GM06990 (cell line): ENCODE results near the gene TM2D3.

Experiments used
- DNase-seq: peaks from one replicate; pipeline ENCODE4 v3.0.0-alpha.2; 2011; ENCODE audit not compliant: insufficient read length; ENCODE audit errors: extremely low read depth
- H3K27me3 ChIP-seq: replicated peaks from 2 replicates; pipeline ENCODE4 v1.6.0; 2011; ENCODE audit warnings: low read length; ENCODE audit not compliant: control insufficient read depth, insufficient read depth
- H3K36me3 ChIP-seq: 2 replicates; pipeline ENCODE4 v1.5.1; 2011; ENCODE audit warnings: low read length; ENCODE audit not compliant: control insufficient read depth, insufficient read depth
- H3K4me3 ChIP-seq: replicated peaks from 2 replicates; pipeline ENCODE4 v1.5.1; 2011; ENCODE audit warnings: low read depth, mild to moderate bottlenecking, control low read depth, low read length
- TF ChIP-seq, protein P1 (sequence below): IDR thresholded peaks from 2 replicates; pipeline ENCODE4 v1.5.1; 2011; ENCODE audit warnings: low read length, control low read depth, mild to moderate bottlenecking, inconsistent platforms; ENCODE audit not compliant: insufficient read depth, poor library complexity, severe bottlenecking

The TM2D3 gene

DNA sequence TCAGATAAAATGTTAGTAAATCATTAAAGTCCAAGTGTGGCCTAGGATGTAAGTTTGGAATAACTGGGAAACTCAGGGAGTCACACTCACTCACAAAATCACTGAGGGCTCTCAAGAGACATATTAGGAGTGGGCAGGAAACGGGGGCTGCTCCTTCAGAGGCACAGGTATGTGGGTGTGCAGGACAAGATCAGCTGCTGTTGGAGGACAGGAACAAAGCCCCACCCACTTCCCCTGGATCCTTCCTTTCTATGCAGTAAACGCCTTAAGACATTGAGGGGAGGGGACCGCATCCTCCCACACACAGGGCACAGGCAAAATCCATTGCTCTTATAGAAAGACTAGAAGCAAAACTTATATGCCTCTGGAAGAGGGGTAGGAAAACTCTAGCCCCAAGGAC lies 30.2 kb downstream of the TM2D3 start:
- TF ChIP-seq, protein P1, sequence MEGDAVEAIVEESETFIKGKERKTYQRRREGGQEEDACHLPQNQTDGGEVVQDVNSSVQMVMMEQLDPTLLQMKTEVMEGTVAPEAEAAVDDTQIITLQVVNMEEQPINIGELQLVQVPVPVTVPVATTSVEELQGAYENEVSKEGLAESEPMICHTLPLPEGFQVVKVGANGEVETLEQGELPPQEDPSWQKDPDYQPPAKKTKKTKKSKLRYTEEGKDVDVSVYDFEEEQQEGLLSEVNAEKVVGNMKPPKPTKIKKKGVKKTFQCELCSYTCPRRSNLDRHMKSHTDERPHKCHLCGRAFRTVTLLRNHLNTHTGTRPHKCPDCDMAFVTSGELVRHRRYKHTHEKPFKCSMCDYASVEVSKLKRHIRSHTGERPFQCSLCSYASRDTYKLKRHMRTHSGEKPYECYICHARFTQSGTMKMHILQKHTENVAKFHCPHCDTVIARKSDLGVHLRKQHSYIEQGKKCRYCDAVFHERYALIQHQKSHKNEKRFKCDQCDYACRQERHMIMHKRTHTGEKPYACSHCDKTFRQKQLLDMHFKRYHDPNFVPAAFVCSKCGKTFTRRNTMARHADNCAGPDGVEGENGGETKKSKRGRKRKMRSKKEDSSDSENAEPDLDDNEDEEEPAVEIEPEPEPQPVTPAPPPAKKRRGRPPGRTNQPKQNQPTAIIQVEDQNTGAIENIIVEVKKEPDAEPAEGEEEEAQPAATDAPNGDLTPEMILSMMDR = no peak
- no peak for DNase-seq

DNA sequence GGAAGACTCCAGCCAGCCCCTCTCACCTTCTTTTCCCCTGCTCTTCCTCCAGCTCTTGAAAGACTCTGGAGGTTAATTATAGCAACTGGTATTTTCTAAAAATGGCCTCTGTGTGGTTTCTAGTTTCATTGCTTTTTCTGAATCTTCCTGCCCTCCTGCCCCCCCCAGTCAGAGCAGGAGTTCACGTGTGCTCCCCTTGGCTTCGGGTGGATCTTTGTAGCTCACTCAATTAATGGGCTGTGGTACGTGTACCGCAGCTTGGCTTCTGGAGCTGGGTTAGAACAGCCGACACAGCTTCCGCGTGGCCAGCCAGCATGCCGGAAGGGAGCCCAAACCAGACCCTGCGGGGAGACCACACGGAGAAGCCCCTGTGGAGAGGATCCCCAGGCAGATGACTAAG lies 31.5 kb downstream of the TM2D3 start:
- TF ChIP-seq, protein P1 = no peak
- Histone ChIP-seq H3K27me3 (no peaks in the 10 kb centered on the region), H3K4me3 (no peak overlapping the region), H3K36me3 (no peaks in the 10 kb centered on the region; the same call in 1 of the 2 replicates)
- no peak for DNase-seq

More for the DNA sequence above, 30.2 kb downstream of the TM2D3 start:
- Histone ChIP-seq H3K27me3 (no peaks in the 10 kb centered on the region), H3K36me3 (no peaks in the 10 kb centered on the region; the same call in 1 of the 2 replicates), H3K4me3 (no peak overlapping the region)

DNA sequence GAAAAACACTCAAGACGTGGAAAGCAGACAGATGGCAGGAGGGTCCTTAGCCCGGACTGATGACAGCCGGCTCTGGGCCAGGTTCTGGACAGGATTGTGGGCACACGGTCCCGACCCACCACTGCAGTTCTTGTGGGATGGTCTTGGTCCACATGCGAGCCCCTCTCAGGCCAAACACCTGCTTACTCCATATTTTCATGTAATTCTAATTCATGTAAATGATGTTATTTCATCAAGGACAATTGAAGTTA lies 32.6 kb downstream of the TM2D3 start:
- no peak for DNase-seq
- TF ChIP-seq, protein P1 = no peak
- H3K4me3 ChIP-seq = no peak overlapping the region
- no peaks in the 10 kb centered on the region for H3K27me3 ChIP-seq
- H3K36me3 ChIP-seq = no peaks in the 10 kb centered on the region

DNA sequence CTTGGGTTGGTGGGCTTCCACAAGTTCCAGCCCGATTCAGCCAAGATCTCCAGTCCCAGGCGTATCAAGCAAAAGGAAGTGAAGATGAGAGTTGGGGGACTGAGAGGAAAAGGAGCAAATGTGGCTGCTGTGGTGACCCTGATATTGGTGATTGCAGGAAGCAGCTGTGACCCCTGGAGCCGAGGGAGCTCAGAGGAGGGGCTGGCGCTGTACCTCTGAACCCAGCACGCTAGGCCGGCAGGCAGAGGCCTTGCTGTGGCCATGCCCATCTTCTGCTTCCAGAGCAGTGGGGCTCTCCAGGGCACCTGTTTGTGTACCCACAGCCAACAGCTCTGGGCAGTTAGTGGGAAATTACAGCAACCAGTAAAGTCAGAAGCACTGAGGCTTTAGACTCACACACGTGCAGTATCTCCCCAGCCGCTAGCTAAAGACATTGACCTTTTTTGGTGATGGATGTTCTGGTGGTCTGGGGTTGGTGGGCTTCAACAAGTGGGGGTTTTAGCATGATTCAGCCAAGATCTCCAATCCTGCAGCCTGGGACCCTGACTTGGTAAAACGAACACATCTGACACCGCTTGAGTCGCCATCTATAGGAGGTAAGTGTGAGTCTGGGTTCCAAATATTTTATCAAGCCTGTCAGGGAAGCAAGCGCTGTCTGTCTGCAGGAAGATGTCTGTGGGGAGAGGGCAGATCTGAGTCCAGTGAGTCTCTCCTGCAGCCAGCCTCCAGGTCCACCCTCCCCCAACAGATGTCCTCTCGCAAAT lies 33.1 kb downstream of the TM2D3 start:
- no peak for DNase-seq
- Histone ChIP-seq H3K36me3 (no peaks in the 10 kb centered on the region), H3K27me3 (no peaks in the 10 kb centered on the region), H3K4me3 (no peak overlapping the region)
- TF ChIP-seq, protein P1 = no peak

DNA sequence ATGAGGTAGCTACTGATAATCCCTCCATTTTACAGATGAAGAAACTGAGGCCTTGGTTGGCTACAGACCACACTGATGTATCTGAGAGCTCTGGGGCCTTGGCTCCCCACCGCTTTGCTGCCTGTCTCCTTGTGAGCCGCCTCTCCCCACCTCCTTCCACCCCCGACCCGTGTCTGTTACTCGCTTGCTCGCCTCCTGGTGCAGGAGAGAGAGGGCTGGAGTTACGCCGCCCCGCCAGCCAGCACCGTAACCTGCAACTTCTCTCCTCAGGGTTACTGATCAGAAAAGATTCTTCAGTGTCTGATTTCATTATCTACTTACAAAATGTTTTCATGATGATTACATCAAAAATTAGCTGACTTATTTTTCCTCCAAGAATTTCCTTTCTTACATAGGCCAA lies 34.1 kb downstream of the TM2D3 start:
- Histone ChIP-seq H3K27me3 (no peaks in the 10 kb centered on the region), H3K4me3 (no peak overlapping the region), H3K36me3 (no peaks in the 10 kb centered on the region)
- no peak for DNase-seq
- TF ChIP-seq, protein P1 = no peak

DNA sequence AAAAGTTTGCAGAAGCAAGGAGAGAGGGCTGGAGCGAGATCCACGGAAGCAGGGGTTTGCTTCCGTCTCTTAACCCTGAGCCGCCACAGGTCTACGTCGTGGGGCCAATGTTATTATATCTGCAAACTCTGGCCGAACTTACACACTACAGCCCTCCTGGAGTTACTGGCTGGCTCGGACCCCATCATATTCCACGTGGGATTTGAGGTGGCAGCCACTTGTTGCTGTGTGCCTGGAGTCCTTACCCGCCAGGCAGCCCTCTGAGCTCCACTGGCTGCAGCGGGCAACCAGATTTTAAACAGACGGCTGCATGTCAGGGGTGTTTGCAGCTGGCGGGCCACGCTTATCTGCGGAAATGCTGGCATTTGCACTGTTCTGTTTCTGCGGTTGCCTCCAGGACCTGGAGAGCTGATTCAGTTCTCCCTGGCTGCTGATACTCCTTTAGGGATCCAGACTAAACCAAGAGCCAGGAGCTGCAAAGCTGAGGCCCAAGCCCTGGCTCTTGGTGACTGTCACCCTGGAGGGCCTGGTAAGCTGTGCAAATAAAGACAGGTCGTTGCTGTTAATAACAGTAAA lies 34.7 kb downstream of the TM2D3 start:
- no peak for DNase-seq
- Histone ChIP-seq H3K36me3 (no peaks in the 10 kb centered on the region), H3K27me3 (no peaks in the 10 kb centered on the region), H3K4me3 (no peak overlapping the region)
- TF ChIP-seq, protein P1 = no peak
